ENCODE measurements around the gene ELF3.
"Not testable (repeated sequence)": the region's sequence is repeated elsewhere in the genome, so short reads cannot be mapped to it uniquely, and the experiment has no call there.

Gene ELF3

GRCh38 chr1:202034149-202034682 is 23.8 kb downstream of the ELF3 start:
- no peak for DNase-seq (ENCODE audit: extremely low read depth in 1 of 2, low read depth in 1 of 2)

- DNase-seq (ENCODE audit: extremely low read depth in 1 of 2, low read depth in 1 of 2): no peak
Observed at GRCh38 chr1:202034683-202035462, 24.5 kb downstream of the ELF3 start.

GRCh38 chr1:202036595-202037387 is 26.4 kb downstream of the ELF3 start:
- no peak for DNase-seq (ENCODE audit: extremely low read depth in 1 of 2, low read depth in 1 of 2)

GRCh38 chr1:202037706-202038296 is 27.4 kb downstream of the ELF3 start:
- no peak for DNase-seq (ENCODE audit: extremely low read depth in 1 of 2, low read depth in 1 of 2)

- no peak for DNase-seq (ENCODE audit: extremely low read depth in 1 of 2, low read depth in 1 of 2)
Observed at GRCh38 chr1:202038688-202039346, 28.4 kb downstream of the ELF3 start.

GRCh38 chr1:202045705-202046104 is 35.3 kb downstream of the ELF3 start:
- DNase-seq (ENCODE audit: extremely low read depth in 1 of 2, low read depth in 1 of 2): no peak

- no peak for DNase-seq (ENCODE audit: extremely low read depth in 1 of 2, low read depth in 1 of 2)
Observed at GRCh38 chr1:202046227-202046626, 35.8 kb downstream of the ELF3 start.

- no peak for DNase-seq (ENCODE audit: extremely low read depth in 1 of 2, low read depth in 1 of 2)
Observed at GRCh38 chr1:202046748-202047708, 36.6 kb downstream of the ELF3 start.

- no peak for DNase-seq (ENCODE audit: extremely low read depth in 1 of 2, low read depth in 1 of 2)
Observed at GRCh38 chr1:202047977-202048376, 37.6 kb downstream of the ELF3 start.

- DNase-seq (ENCODE audit: extremely low read depth in 1 of 2, low read depth in 1 of 2): no peak
Observed at GRCh38 chr1:202049129-202049528, 38.7 kb downstream of the ELF3 start.

- DNase-seq (ENCODE audit: extremely low read depth in 1 of 2, low read depth in 1 of 2): no peak
Observed at GRCh38 chr1:202054094-202054493, 43.7 kb downstream of the ELF3 start.

GRCh38 chr1:202054673-202055072 is 44.3 kb downstream of the ELF3 start:
- DNase-seq (ENCODE audit: extremely low read depth in 1 of 2, low read depth in 1 of 2): not testable (repeated sequence)

- no peak for DNase-seq (ENCODE audit: extremely low read depth in 1 of 2, low read depth in 1 of 2)
Observed at GRCh38 chr1:202056644-202057334, 46.4 kb downstream of the ELF3 start.

GRCh38 chr1:202057335-202057704 is 46.9 kb downstream of the ELF3 start:
- DNase-seq (ENCODE audit: extremely low read depth in 1 of 2, low read depth in 1 of 2): not testable (repeated sequence)

- DNase-seq (ENCODE audit: extremely low read depth in 1 of 2, low read depth in 1 of 2): no peak
Observed at GRCh38 chr1:202058001-202058908, 47.9 kb downstream of the ELF3 start.

- DNase-seq (ENCODE audit: extremely low read depth in 1 of 2, low read depth in 1 of 2): no peak
Observed at GRCh38 chr1:202061055-202061454, 50.7 kb downstream of the ELF3 start.

GRCh38 chr1:202061787-202062186 is 51.4 kb downstream of the ELF3 start:
- not testable (repeated sequence) for DNase-seq (ENCODE audit: extremely low read depth in 1 of 2, low read depth in 1 of 2)

- DNase-seq (ENCODE audit: extremely low read depth in 1 of 2, low read depth in 1 of 2): not testable (repeated sequence)
Observed at GRCh38 chr1:202062636-202063035, 52.2 kb downstream of the ELF3 start.
